DMS 273 treated with DMSO at 0.1 percent for 48 hours (cell line): Measurements from ENCODE around the gene NT5C.
A peak's percentile ranks its signal among the peaks of the same experiment; 100 is the strongest.

Experiments used
- DNase-seq: peaks from one replicate; lab custom pipeline; 2025; lab: John Stamatoyannopoulos, UW

Gene NT5C

GRCh38 chr17:75116737-75117136 lies 14.8 kb downstream of the NT5C start:
- DNase-seq: no peak

GRCh38 chr17:75115555-75115954 lies 16.0 kb downstream of the NT5C start:
- no peak for DNase-seq

GRCh38 chr17:75114552-75115314 lies 16.8 kb downstream of the NT5C start:
- DNase-seq: no peak

- DNase-seq: peak; percentile 74
These were observed 17.6 kb downstream of the NT5C start for GRCh38 chr17:75113798-75114551.

DNA sequence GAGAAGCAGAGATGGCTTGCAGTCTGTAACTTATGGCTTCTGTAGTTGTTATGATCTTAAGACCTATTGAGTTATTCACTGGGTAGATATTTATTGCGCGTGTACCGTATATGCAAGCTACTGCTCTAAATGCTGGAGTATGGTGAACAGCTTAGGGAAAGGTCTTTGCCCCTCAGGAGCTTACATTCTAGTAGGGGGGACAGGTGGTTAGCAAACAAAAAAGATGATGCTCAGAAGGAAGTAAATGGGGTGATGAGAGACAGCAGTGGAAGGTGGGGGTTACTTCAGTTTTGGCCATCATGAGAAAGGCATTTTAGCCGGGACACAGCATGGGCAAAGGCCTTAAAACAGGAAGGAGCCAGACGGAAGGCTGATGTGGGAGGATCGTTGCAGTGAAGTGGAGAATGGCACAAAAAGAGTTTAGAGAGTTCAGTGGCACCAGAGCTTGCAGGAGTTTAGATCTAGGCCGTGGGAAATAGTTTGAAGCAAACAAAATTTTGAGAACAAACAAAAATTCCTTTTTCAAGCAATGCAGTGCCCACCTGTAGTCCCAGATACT lies 19.7 kb downstream of the NT5C start:
- no peak for DNase-seq

GRCh38 chr17:75110234-75110937 lies 21.2 kb downstream of the NT5C start:
- DNase-seq: no peak

- peak; percentile 60 for DNase-seq
These were observed 21.9 kb downstream of the NT5C start, which contains the start of gene ARMC7 for GRCh38 chr17:75109407-75110233. Gene ARMC7 (plus strand): TSS chr17:75109969. CDS start chr17:75110289, 320 bp downstream.

GRCh38 chr17:75109046-75109406 lies 22.5 kb downstream of the NT5C start:
- no peak for DNase-seq

GRCh38 chr17:75108193-75108592 lies 23.3 kb downstream of the NT5C start:
- no peak for DNase-seq

DNA sequence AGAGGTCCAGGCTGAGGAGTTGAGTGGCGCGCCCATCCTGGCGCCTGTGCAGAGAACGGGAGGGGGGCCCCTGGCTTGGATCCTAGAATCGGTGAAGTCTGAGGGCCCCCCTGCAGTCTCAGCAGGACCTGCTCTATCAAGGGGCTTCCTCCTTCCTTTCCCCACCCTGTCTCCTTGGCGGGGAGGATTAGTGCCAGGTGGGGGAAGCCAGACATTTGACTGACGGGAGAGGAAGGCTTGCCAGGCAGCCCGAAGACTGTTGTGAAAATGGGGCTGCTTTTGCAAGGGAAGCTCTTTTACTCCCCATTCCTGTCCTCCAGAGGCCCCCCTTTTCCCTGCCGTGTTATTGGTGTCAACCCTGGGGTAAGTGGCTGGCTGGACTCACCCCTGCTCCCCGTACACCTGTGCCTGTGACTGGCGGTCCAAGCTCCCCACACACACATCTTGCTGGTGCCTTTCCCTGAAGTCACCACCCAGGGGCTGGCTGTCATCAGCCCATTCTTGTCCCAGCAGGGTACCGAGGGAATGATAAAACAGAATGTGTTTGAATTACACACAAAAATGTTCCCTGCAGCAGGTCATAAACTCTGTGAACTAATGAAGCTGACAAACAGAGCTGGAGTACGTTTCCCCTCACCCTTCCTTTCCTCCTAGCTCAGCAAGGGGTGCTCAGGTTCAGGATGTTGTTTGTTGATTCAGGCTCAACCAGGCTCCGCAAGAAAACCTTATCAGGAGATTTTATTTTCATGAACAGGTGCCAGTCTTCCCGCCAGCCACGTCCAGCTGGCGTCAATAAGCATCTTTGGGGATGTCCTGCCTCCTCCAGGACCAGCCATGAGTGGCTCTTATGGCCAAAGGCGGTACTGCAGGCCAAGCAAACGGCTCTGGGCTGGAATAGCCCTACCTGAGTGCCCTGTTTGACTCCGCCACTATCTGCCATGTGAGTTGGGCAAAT lies 26.1 kb downstream of the NT5C start:
- DNase-seq: peak; percentile 70

DNA sequence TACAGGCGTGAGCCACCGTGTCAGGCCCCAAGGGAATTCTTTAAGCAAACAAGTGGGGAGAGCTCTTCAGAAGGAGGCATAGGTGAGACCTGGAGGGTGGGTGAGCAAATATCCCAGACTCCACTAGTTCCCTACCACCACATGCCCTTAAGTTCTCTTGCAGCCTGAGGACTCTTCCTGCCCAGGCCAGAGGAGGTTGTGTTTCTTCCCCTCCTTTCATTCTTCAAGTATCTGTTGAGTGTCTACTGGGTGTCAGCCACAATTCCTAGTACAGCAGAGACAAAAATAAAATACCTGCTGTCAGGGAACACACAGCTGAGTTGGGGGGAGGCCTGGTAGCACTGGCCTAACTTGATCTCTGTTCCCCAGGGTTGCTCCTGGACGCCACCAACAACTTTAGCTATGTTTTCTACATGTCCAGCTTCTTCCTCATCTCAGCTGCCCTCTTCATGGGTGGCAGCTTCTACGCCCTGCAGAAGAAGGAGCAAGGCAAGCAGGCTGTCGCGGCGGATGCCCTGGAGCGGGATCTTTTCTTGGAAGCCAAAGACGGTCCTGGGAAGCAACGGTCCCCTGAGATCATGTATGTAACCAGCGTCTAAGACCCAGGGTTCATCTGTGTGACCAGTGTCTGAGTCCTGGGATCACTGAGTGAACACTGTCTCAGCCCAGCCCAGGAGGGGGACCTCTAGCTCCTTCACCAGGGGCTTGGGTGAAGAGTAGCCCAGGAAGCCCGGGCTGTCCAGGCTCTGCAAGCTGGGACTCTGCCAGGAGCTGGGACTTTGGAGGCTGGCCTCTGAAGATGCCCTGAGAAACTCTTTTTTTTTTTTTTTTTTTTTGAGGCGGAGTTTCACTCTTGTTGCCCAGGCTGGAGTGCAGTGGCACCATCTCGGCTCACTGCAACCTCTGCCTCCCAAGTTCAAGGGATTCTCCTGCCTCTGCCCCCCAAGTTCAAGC lies 27.7 kb downstream of the NT5C start:
- DNase-seq: no peak

GRCh38 chr17:75102385-75102821 lies 29.1 kb downstream of the NT5C start:
- no peak for DNase-seq

- no peak for DNase-seq
These were observed 31.5 kb downstream of the NT5C start for GRCh38 chr17:75099881-75100595.

DNA sequence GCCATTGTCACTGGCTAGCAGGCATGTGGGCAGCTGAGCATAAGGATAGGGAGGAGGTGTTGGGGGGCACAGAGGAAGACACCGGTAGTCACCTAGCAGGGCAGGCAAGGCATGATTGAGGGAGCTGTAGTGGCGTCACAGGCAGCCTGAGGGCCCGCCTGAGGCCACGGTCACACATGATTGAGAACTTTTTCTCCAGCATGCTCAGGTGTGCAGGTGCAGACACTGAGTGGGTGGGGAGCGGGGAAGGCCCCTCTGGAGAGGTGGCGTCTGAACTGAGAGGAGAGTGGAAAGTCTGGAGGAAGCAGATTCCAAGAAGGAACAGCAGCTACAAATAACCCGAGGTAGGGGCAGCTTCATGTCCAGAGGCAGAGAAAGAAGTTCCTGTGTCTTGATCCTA lies 32.7 kb downstream of the NT5C start:
- DNase-seq: no peak

- DNase-seq: no peak
These were observed 33.7 kb downstream of the NT5C start for GRCh38 chr17:75097865-75098264.

- no peak for DNase-seq
These were observed 35.4 kb downstream of the NT5C start for GRCh38 chr17:75096082-75096625.

GRCh38 chr17:75094871-75095399 lies 36.6 kb downstream of the NT5C start:
- DNase-seq: no peak
